Lower lobe of right lung (tissue), 2 donors: Measurements from ENCODE around the gene EPHB4. TPM values are rescaled to one million over a fixed set of nuclear protein-coding genes. Genes with fewer than 3 reads are reported as not detected.

Source experiments
- ATAC-seq, 2 donors: fragments of 200-7000 bp; cut with Tn5 transposase; one replicate each; pipeline ENCODE4 v1.9.1; 2020 to 2022; ENCODE audit warnings: mild to moderate bottlenecking in 2 of 2, moderate library complexity in 2 of 2
- DNase-seq: peaks from one replicate; pipeline ENCODE4 v3.0.0-alpha.2; 2020
- H3K27ac ChIP-seq: fragments of 200-600 bp; one replicate; pipeline ENCODE4 v1.8.0; 2022
- H3K27me3 ChIP-seq: fragments of 200-600 bp; one replicate; pipeline ENCODE4 v1.8.0; 2022; ENCODE audit warnings: low read depth
- H3K36me3 ChIP-seq: fragments of 200-600 bp; one replicate; pipeline ENCODE4 v1.8.0; 2022; ENCODE audit warnings: mild to moderate bottlenecking
- H3K4me1 ChIP-seq: fragments of 200-600 bp; one replicate; pipeline ENCODE4 v1.8.0; 2022
- H3K4me3 ChIP-seq: fragments of 200-600 bp; one replicate; pipeline ENCODE4 v1.8.0; 2022; ENCODE audit warnings: mild to moderate bottlenecking
- H3K9me3 ChIP-seq: fragments of 200-600 bp; one replicate; pipeline ENCODE4 v1.8.0; 2022
- intact Hi-C: fragments of 100-400 bp; cut with DNase I; formaldehyde crosslinking; loops from one replicate; pipeline ENCODE4 v1.11.0; 2022
- total RNA-seq: library from RNA; stranded (reverse); fragmentation: NEBNext Ultra II Directional; extraction: Animal tissue kit (Norgen Biotek cat#: 25700); gene quantifications from one replicate; pipeline ENCODE4 v1.2.1, GENCODE V29; 2021
- TF ChIP-seq, protein P1 (sequence below): fragments of 200-600 bp; IDR thresholded peaks from one replicate; pipeline ENCODE4 v1.8.0; 2022; ENCODE audit warnings: antibody characterized with exemption, mild to moderate bottlenecking
- donor health status: DM: no; HTN: yes; CAD: no; lungs with severe emphysema.

The EPHB4 gene
- total RNA-seq, 1 donor from 2014 or later, result 68.6 TPM

- DNase-seq, result no peak
- Histone ChIP-seq H3K27ac (no peak overlapping the region), H3K9me3 (no peaks in the 10 kb centered on the region), H3K4me3 (no peak overlapping the region), H3K4me1 (no peaks in the 10 kb centered on the region), H3K36me3 (no peaks in the 10 kb centered on the region), H3K27me3 (no peaks in the 10 kb centered on the region)
- TF ChIP-seq, protein P1, sequence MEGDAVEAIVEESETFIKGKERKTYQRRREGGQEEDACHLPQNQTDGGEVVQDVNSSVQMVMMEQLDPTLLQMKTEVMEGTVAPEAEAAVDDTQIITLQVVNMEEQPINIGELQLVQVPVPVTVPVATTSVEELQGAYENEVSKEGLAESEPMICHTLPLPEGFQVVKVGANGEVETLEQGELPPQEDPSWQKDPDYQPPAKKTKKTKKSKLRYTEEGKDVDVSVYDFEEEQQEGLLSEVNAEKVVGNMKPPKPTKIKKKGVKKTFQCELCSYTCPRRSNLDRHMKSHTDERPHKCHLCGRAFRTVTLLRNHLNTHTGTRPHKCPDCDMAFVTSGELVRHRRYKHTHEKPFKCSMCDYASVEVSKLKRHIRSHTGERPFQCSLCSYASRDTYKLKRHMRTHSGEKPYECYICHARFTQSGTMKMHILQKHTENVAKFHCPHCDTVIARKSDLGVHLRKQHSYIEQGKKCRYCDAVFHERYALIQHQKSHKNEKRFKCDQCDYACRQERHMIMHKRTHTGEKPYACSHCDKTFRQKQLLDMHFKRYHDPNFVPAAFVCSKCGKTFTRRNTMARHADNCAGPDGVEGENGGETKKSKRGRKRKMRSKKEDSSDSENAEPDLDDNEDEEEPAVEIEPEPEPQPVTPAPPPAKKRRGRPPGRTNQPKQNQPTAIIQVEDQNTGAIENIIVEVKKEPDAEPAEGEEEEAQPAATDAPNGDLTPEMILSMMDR, result no peak
- no peak for ATAC-seq
- intact Hi-C loops, result no loop called here
Measured at GRCh38 chr7:100793806-100794660, 33.3 kb downstream of the EPHB4 start.

DNA sequence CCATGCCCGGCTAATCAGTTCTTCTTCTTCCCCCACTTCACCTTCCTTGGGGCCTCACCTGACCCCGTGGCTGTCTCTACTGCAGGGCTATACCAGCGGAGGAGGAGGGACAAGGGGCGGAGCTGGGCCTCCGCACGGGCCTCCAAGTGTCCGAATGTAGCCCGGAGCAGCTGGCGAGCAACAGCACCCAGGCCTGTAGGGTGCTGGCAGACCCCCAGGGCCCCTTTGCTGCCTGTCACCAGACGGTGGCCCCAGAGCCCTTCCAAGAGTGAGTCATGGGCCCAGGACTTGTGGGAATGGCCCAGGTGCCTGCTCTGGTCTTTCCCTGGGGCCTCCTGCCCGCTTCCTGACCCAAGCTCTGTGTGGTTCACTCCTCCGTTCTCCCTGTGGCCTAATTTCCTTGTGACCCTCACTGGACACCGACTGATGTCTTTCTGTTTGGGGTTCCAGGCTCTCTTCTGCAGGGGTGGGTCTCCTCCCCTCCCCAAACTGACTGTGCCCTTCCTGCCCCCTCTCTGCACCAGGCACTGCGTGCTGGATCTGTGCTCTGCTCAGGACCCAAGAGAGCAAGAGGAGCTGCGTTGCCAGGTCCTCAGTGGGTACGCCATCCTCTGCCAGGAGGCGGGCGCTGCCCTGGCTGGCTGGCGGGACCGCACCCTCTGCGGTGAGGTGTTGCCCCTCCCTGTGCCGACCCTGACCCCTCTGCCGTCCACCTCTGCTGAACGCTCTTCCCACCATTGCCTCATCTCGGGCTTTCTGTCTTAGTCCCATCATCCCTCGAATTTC is 35.2 kb downstream of the EPHB4 start:
- H3K4me1 ChIP-seq, result no peaks in the 10 kb centered on the region
- H3K27me3 ChIP-seq, result no peaks in the 10 kb centered on the region

GRCh38 chr7:100789055-100789454 is 38.3 kb downstream of the EPHB4 start:
- ATAC-seq (no peak), DNase-seq (no peak)
- H3K27me3 ChIP-seq, result peaks cover 15% of the 10 kb centered on the region
- H3K27ac ChIP-seq, result no peak overlapping the region
- TF ChIP-seq, protein P1, result no peak
- H3K36me3 ChIP-seq, result no peaks in the 10 kb centered on the region
- no peak overlapping the region for H3K4me3 ChIP-seq
- no peaks in the 10 kb centered on the region for H3K4me1 ChIP-seq
- intact Hi-C loops, result no loop called here
- no peaks in the 10 kb centered on the region for H3K9me3 ChIP-seq

More for the DNA sequence above, 35.2 kb downstream of the EPHB4 start:
- Histone ChIP-seq H3K27ac (no peak overlapping the region), H3K36me3 (no peaks in the 10 kb centered on the region), H3K9me3 (no peaks in the 10 kb centered on the region), H3K4me3 (no peak overlapping the region)
- ATAC-seq (peak in 1 of 2 donors; percentile 27), DNase-seq (no peak)
- intact Hi-C loops, result no loop called here
- TF ChIP-seq, protein P1, result no peak

GRCh38 chr7:100786323-100786722 is 41.0 kb downstream of the EPHB4 start:
- Histone ChIP-seq H3K9me3 (no peaks in the 10 kb centered on the region), H3K4me1 (no peaks in the 10 kb centered on the region), H3K36me3 (no peaks in the 10 kb centered on the region), H3K4me3 (no peak overlapping the region), H3K27ac (no peak overlapping the region), H3K27me3 (peaks cover 15% of the 10 kb centered on the region)
- TF ChIP-seq, protein P1, result no peak
- intact Hi-C loops, result no loop called here
- no peak for DNase-seq
- no peak for ATAC-seq

- intact Hi-C loops, result no loop called here
- TF ChIP-seq, protein P1, result no peak
- Histone ChIP-seq H3K4me1 (no peaks in the 10 kb centered on the region), H3K9me3 (no peaks in the 10 kb centered on the region), H3K4me3 (no peak overlapping the region), H3K36me3 (no peaks in the 10 kb centered on the region), H3K27me3 (peaks cover 15% of the 10 kb centered on the region), H3K27ac (no peak overlapping the region)
- ATAC-seq (no peak), DNase-seq (no peak)
Measured at GRCh38 chr7:100785878-100786277, 41.4 kb downstream of the EPHB4 start.
